HepG2 (cell line): ENCODE data around the gene PRR14. TPM values are rescaled to one million over a fixed set of nuclear protein-coding genes. Genes with fewer than 3 reads are reported as not detected.
A peak's percentile ranks its signal among the peaks of the same experiment; 100 is the strongest.

Experiments used
- CREM ChIP-seq, 2 experiments: sonication (generic) in 1 of 2; formaldehyde crosslinking in 1 of 2; IDR thresholded peaks; 2 replicates each; pipeline versions ENCODE4 v1.4.0 to v1.6.1; 2016 to 2020; ENCODE audit warnings: antibody characterized with exemption in 1 of 2, mild to moderate bottlenecking in 1 of 2, missing genetic modification reagents in 1 of 2
- DMAP1 ChIP-seq: IDR thresholded peaks from 2 replicates; pipeline ENCODE4 v1.6.1; 2016
- HIVEP1 ChIP-seq: sonication (generic); formaldehyde crosslinking; IDR thresholded peaks from 2 replicates; pipeline ENCODE4 v1.4.0; 2020; ENCODE audit warnings: mild to moderate bottlenecking, missing genetic modification reagents
- MTF2 ChIP-seq: sonication (generic); formaldehyde crosslinking; IDR thresholded peaks from 2 replicates; pipeline ENCODE4 v1.5.0; 2020; ENCODE audit warnings: missing genetic modification reagents, borderline replicate concordance
- PHF8 ChIP-seq: sonication (generic); formaldehyde crosslinking; IDR thresholded peaks from 2 replicates; pipeline ENCODE4 v1.5.0; 2020; ENCODE audit warnings: missing genetic modification reagents
- PRDM15 ChIP-seq: sonication (generic); formaldehyde crosslinking; IDR thresholded peaks from 2 replicates; pipeline ENCODE4 v1.4.0; 2020; ENCODE audit warnings: missing genetic modification reagents
- REL ChIP-seq: sonication (generic); formaldehyde crosslinking; conservative IDR thresholded peaks from 2 replicates; pipeline ENCODE4 v1.8.0; 2022; ENCODE audit warnings: mild to moderate bottlenecking, missing genetic modification reagents, moderate library complexity
- RFX5 ChIP-seq: IDR thresholded peaks from 2 replicates; pipeline ENCODE4 v1.6.1; 2011; ENCODE audit warnings: low read depth, low read length, improper control_type of control experiment
- SMAD1 ChIP-seq: sonication (generic); formaldehyde crosslinking; IDR thresholded peaks from 2 replicates; pipeline ENCODE4 v1.4.0; 2020; ENCODE audit warnings: missing genetic modification reagents, low read depth, mild to moderate bottlenecking, borderline replicate concordance
- ZNF318 ChIP-seq: sonication (generic); formaldehyde crosslinking; IDR thresholded peaks from 2 replicates; pipeline ENCODE4 v1.4.0; 2020; ENCODE audit warnings: mild to moderate bottlenecking, missing genetic modification reagents
- ZNF670 ChIP-seq: sonication (generic); formaldehyde crosslinking; IDR thresholded peaks from 2 replicates; pipeline ENCODE4 v1.8.0; 2022; ENCODE audit warnings: mild to moderate bottlenecking, missing genetic modification reagents, borderline replicate concordance
- ZNF782 ChIP-seq: sonication (generic); formaldehyde crosslinking; IDR thresholded peaks from 2 replicates; pipeline ENCODE4 v1.4.0; 2020; ENCODE audit warnings: missing genetic modification reagents, mild to moderate bottlenecking, borderline replicate concordance
- polyA plus RNA-seq, 8 experiments: library from polyadenylated mRNA; depleted of rRNA in 3 of 8; stranded (reverse) in 7 of 8; unstranded in 1 of 8; fragments of >200 nt; fragmentation: Illumina TruSeq in 4 of 8; extraction: Trizol in 4 of 8; gene quantifications; 2 replicates each; pipeline versions ENCODE4 v1.2.1 to v1.2.3, GENCODE V29; 2011 to 2016; ENCODE audit warnings: low read depth in 4 of 8, missing spikeins in 1 of 8, mixed read lengths in 1 of 8; ENCODE audit not compliant: insufficient read depth in 1 of 8
- total RNA-seq, 5 experiments: library from RNA; depleted of rRNA; stranded (reverse); fragments of >200 nt; fragmentation: Illumina TruSeq; extraction: Trizol; gene quantifications; 2 replicates each; pipeline ENCODE4 v1.2.3, GENCODE V29; 2016; ENCODE audit warnings: low read depth in 1 of 5
- TF ChIP-seq, protein P1 (sequence below): sonication (generic); formaldehyde crosslinking; IDR thresholded peaks from 2 replicates; pipeline ENCODE4; 2020; ENCODE audit warnings: missing genetic modification reagents, mild to moderate bottlenecking, borderline replicate concordance

The PRR14 gene
- total and polyA plus RNA-seq, 2 of the 13 experiments (the other 11 are each of a cell fraction or from before 2014, with no cell fraction given), result 8.4 to 11.0 TPM

DNA sequence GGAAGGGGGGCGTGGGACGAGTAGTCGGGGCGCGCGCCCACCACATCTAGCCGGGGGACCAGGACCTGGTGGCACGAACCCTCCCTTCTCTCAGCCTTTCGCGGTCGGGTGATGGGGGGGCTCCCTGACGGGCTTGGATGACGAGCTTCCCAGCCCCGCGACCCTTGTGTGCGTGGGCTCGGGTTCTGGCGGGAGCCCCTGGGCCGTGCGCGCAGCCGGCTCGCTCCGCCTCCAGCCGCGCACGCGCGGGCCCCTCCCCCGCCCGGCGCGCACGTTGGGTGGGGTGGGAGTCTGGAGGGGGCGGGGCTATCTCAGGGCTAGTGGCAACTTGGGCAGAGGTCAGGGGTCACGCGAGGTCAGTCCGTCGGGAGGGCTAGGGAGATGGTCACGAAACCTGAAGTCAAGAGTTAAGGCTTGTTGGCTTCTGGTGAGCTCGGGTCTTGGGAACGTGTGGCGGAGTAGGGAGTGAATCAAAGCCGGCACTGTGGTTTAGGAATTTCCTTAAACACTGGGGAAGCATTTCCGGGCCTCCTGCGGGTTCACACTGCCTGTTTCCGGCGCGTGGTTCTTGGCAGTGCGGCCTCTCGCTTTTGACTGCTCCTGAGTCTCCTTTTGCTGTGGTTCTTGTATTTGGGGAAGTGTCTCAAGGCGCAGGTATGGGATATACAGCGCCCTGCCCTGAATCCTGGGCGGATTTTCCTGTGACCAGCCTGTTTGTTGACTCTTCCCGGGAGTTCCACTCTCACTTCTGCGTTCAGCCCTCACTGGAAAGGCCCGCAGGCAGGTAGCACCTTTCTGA, 48.3 kb downstream of the PRR14 start, which contains the start of gene SRCAP (continued):
- TF ChIP-seq ZNF670 (CRISPR knock-in tag) (0 out of 2 replicates have a peak, but pooled peaks have one; percentile 39), SMAD1 (CRISPR knock-in tag) (0 out of 2 replicates have a peak, but pooled peaks have one; percentile 68), PRDM15 (CRISPR knock-in tag) (no peak), ZNF318 (CRISPR knock-in tag) (no peak), REL (CRISPR knock-in tag) (no peak), ZNF782 (CRISPR knock-in tag) (no peak), RFX5 (peak; percentile 37; the same call in 1 of the 2 replicates), PHF8 (CRISPR knock-in tag) (peak; percentile 46), DMAP1 (CRISPR knock-in tag) (no peak; the same call in 1 of the 2 replicates), HIVEP1 (CRISPR knock-in tag) (0 out of 2 replicates have a peak, but pooled peaks have one; percentile 46), CREM (IDR thresholded peaks at IDR 0.05) (peak; percentile 63), CREM (CRISPR knock-in tag; IDR thresholded peaks at IDR 0.05) (no peak), MTF2 (no peak; the same call in 1 of the 2 replicates)
- TF ChIP-seq, protein P1, sequence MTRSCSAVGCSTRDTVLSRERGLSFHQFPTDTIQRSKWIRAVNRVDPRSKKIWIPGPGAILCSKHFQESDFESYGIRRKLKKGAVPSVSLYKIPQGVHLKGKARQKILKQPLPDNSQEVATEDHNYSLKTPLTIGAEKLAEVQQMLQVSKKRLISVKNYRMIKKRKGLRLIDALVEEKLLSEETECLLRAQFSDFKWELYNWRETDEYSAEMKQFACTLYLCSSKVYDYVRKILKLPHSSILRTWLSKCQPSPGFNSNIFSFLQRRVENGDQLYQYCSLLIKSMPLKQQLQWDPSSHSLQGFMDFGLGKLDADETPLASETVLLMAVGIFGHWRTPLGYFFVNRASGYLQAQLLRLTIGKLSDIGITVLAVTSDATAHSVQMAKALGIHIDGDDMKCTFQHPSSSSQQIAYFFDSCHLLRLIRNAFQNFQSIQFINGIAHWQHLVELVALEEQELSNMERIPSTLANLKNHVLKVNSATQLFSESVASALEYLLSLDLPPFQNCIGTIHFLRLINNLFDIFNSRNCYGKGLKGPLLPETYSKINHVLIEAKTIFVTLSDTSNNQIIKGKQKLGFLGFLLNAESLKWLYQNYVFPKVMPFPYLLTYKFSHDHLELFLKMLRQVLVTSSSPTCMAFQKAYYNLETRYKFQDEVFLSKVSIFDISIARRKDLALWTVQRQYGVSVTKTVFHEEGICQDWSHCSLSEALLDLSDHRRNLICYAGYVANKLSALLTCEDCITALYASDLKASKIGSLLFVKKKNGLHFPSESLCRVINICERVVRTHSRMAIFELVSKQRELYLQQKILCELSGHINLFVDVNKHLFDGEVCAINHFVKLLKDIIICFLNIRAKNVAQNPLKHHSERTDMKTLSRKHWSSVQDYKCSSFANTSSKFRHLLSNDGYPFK, result no peak
